ENCODE results near the gene ANKRD33.

The ANKRD33 gene

DNA sequence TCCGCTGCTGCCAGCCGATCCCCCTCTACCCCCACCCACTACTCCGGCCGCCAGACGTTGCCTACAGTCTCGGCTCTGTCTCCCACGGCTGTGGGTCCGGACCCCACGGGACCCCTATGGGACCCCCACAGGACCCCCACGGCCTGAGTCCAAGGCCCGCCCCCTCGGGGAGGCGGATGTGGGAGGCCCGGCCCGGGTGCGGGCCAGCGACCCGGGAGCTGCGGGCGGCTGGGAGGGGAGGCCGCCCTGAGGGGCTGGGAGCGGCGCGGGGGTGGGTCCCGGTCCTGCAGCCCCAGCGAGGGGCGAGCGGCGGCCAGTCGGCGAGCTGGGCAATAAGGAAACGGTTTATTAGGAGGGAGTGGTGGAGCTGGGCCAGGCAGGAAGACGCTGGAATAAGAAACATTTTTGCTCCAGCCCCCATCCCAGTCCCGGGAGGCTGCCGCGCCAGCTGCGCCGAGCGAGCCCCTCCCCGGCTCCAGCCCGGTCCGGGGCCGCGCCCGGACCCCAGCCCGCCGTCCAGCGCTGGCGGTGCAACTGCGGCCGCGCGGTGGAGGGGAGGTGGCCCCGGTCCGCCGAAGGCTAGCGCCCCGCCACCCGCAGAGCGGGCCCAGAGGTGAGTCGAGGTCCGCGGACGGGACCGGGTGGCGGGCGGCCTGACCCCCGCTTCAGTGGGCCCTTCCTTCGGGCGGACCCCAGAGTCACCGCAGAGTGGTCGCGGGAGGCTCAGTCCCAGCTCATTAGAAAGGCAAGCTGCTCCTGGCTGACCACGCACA lies 19.4 kb downstream of the ANKRD33 start, which contains the start of gene ACVRL1:
Gene ACVRL1, plus strand, starts transcription at position 422 of the 773 bp plus-strand sequence. CDS start 4,971 bp downstream, outside the sequence.
- TF ChIP-seq, protein P1, sequence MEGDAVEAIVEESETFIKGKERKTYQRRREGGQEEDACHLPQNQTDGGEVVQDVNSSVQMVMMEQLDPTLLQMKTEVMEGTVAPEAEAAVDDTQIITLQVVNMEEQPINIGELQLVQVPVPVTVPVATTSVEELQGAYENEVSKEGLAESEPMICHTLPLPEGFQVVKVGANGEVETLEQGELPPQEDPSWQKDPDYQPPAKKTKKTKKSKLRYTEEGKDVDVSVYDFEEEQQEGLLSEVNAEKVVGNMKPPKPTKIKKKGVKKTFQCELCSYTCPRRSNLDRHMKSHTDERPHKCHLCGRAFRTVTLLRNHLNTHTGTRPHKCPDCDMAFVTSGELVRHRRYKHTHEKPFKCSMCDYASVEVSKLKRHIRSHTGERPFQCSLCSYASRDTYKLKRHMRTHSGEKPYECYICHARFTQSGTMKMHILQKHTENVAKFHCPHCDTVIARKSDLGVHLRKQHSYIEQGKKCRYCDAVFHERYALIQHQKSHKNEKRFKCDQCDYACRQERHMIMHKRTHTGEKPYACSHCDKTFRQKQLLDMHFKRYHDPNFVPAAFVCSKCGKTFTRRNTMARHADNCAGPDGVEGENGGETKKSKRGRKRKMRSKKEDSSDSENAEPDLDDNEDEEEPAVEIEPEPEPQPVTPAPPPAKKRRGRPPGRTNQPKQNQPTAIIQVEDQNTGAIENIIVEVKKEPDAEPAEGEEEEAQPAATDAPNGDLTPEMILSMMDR (conservative IDR thresholded peaks at IDR 0.05; ENCODE audit: low read depth, low read length) = no peak
- H3K27ac ChIP-seq = no peak within 1 kb of the TSS
- no peaks in the 10 kb centered on the region for H3K27me3 ChIP-seq (ENCODE audit: insufficient read depth, low read depth)
- H3K4me1 ChIP-seq (ENCODE audit: low read depth, poor library complexity, severe bottlenecking) = no peaks in the 10 kb centered on the region
- H3K4me2 ChIP-seq = no peak within 1 kb of the TSS
- no peak within 1 kb of the TSS for H2AFZ ChIP-seq (ENCODE audit: low read depth)
- H3K9ac ChIP-seq = no peak within 1 kb of the TSS
- no peaks in the 10 kb centered on the region for H4K20me1 ChIP-seq (ENCODE audit: insufficient read depth)
- H3K79me2 ChIP-seq (ENCODE audit: insufficient read depth, low read depth) = no peaks in the 10 kb centered on the region
- no peak within 1 kb of the TSS for H3K4me3 ChIP-seq (IDR thresholded peaks at IDR 0.05; ENCODE audit: insufficient read depth, low read depth, low read length)
- no peaks in the 10 kb centered on the region for H3K36me3 ChIP-seq (ENCODE audit: insufficient read depth)

DNA sequence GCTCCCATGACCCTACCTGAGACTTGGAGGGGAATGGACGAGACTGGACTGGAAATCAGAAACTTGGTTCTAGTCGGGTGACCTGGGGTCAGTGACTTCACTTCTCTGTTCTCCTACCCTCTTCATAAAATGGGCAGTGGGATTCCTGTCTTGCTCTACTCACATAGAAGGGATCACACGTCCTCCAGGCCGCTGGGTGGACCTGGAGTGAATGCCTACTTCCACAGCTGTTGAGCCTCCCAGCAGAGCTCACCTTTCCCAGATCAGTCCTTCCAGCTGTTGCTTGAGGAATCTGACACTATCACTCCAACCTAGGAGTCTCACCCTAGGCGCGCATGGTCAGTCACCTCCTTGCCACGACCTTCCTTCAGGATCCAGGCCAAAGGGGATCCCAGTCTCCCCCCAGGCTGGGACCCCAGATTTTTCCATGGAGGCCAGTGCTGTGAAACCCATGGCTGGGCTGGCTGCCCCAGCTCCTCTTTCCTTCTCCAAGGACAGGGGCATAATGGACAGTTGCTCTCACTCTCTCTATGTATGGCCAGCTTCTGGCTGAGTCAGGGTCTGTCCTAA lies 20.0 kb downstream of the ANKRD33 start:
- H3K4me2 ChIP-seq = no peak overlapping the region
- TF ChIP-seq, protein P1 (conservative IDR thresholded peaks at IDR 0.05; ENCODE audit: low read depth, low read length) = no peak
- H3K4me3 ChIP-seq (IDR thresholded peaks at IDR 0.05; ENCODE audit: insufficient read depth, low read depth, low read length) = no peak overlapping the region
- no peaks in the 10 kb centered on the region for H3K4me1 ChIP-seq (ENCODE audit: low read depth, poor library complexity, severe bottlenecking)
- H3K9ac ChIP-seq = no peak overlapping the region
- H3K27ac ChIP-seq = no peak overlapping the region
- H3K36me3 ChIP-seq (ENCODE audit: insufficient read depth) = no peaks in the 10 kb centered on the region
- H3K79me2 ChIP-seq (ENCODE audit: insufficient read depth, low read depth) = no peaks in the 10 kb centered on the region
- H4K20me1 ChIP-seq (ENCODE audit: insufficient read depth) = no peaks in the 10 kb centered on the region
- no peaks in the 10 kb centered on the region for H3K27me3 ChIP-seq (ENCODE audit: insufficient read depth, low read depth)
- no peak overlapping the region for H2AFZ ChIP-seq (ENCODE audit: low read depth)

DNA sequence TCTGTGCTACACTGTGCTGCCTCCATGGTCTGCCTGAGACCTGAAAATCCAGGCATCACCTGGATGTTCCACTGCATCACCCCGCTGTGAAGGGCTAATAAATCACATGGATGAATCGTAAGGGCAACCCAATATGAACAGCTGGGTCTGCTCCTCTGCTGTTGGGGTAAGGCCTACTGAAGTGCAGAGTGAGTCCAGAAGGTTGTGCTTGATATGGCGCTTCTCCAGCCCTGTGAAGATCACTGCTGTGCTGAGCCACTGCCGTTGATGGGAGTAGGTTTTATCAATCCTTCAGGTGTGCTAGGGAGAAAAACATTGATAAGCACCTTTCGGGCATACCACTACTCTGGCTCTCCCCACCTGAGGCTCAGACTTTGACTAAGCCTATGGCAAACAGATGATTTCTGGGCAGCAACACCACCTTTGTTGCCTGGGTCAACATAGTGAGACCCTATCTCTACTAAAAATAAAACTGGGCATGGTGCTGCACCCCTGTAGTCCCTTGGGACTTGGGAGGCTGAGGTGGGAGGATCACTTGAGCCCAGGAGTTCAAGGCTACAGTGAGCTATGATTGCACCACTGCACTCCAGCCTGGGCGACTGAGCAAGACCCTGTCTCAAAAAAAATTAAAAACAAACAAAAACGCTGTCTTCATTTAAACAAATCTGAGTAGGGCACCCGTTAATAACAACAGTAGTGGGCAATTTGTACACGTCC lies 21.1 kb downstream of the ANKRD33 start:
- no peak overlapping the region for H3K4me2 ChIP-seq
- no peak overlapping the region for H3K27ac ChIP-seq
- no peaks in the 10 kb centered on the region for H3K79me2 ChIP-seq (ENCODE audit: insufficient read depth, low read depth)
- TF ChIP-seq, protein P1 (conservative IDR thresholded peaks at IDR 0.05; ENCODE audit: low read depth, low read length) = no peak
- no peaks in the 10 kb centered on the region for H3K27me3 ChIP-seq (ENCODE audit: insufficient read depth, low read depth)
- no peak overlapping the region for H3K4me3 ChIP-seq (IDR thresholded peaks at IDR 0.05; ENCODE audit: insufficient read depth, low read depth, low read length)
- H3K4me1 ChIP-seq (ENCODE audit: low read depth, poor library complexity, severe bottlenecking) = no peaks in the 10 kb centered on the region
- no peaks in the 10 kb centered on the region for H4K20me1 ChIP-seq (ENCODE audit: insufficient read depth)
- no peaks in the 10 kb centered on the region for H3K36me3 ChIP-seq (ENCODE audit: insufficient read depth)
- no peak overlapping the region for H2AFZ ChIP-seq (ENCODE audit: low read depth)
- H3K9ac ChIP-seq = no peak overlapping the region

DNA sequence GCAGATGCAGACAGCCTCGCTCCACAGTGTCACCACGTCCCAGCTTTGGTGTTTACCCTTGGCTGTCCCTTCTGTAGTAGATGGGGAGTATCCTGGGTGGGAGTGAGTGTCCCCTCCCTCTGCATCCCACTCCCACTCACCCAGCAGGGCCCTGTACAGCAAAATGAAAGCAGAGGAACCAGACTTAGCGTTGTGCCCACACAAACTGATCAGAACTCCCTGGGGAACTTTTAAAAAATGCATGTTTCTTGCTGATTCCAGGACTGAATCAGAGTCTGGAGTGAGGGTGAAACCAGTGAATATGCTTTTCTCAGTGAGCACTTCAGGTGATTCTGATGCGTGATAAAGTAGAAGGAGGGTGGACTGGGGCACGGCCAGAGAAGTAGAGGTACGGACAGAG lies 22.3 kb downstream of the ANKRD33 start:
- no peak overlapping the region for H3K4me2 ChIP-seq
- H3K79me2 ChIP-seq (ENCODE audit: insufficient read depth, low read depth) = no peaks in the 10 kb centered on the region
- no peaks in the 10 kb centered on the region for H3K27me3 ChIP-seq (ENCODE audit: insufficient read depth, low read depth)
- TF ChIP-seq, protein P1 (conservative IDR thresholded peaks at IDR 0.05; ENCODE audit: low read depth, low read length) = no peak
- no peaks in the 10 kb centered on the region for H4K20me1 ChIP-seq (ENCODE audit: insufficient read depth)
- H3K36me3 ChIP-seq (ENCODE audit: insufficient read depth) = no peaks in the 10 kb centered on the region
- no peak overlapping the region for H3K9ac ChIP-seq
- no peak overlapping the region for H3K27ac ChIP-seq
- H2AFZ ChIP-seq (ENCODE audit: low read depth) = no peak overlapping the region
- H3K4me3 ChIP-seq (IDR thresholded peaks at IDR 0.05; ENCODE audit: insufficient read depth, low read depth, low read length) = no peak overlapping the region
- H3K4me1 ChIP-seq (ENCODE audit: low read depth, poor library complexity, severe bottlenecking) = no peaks in the 10 kb centered on the region
